ENCODE results near the gene ARHGAP1.

Gene ARHGAP1

DNA sequence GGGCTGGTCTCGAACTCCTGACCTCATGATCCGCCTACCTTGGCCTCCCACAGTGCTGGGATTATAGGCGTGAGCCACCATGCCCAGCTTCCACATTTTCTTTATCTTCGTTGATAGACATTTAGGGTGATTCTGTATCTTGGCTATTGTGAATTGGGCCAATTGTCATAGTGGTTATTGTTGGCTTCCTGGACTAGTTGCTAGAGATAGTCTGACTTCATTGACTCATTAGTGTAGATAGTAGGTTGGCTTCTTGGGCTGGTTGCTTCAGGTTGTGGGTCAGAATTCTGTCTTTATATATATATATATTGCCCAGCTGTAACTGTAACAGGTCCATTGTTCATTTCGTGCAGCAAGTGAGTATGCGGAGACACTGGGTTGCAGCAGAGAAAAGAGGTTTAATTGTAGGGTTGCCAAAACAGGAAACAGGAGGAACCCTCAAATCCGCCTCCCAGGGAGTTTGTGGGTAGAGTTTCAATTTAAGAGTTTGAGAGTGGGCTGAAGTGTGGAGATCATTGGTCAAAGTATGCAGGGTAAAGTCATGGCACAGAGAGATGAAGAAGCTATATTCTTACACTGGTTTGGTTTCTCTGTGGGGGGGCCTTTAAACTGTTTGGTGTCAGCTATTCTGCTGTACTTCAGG lies 61.1 kb downstream of the ARHGAP1 start:
- DNase-seq (ENCODE audit: low read depth), result no peak

DNA sequence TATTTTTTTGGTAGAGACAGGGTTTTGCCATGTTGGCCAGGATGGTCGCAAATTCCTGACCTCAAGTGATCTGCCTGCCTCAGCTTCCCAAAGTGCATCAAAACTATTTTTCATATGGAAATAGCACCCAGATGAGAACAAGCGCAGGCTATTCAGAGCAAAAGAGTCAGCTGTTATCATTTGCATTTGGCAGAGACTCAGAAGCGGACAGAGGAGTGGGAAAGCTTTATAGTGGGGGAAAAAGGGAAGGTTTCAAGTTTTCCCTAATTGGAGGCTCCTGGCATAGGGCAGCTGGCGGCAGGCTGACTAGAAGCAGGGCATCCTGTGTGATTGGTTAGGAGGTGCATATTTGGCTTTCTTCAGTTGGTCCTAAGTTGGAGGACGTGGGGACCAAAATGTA lies 62.9 kb downstream of the ARHGAP1 start:
- no peak for DNase-seq (ENCODE audit: low read depth)

DNA sequence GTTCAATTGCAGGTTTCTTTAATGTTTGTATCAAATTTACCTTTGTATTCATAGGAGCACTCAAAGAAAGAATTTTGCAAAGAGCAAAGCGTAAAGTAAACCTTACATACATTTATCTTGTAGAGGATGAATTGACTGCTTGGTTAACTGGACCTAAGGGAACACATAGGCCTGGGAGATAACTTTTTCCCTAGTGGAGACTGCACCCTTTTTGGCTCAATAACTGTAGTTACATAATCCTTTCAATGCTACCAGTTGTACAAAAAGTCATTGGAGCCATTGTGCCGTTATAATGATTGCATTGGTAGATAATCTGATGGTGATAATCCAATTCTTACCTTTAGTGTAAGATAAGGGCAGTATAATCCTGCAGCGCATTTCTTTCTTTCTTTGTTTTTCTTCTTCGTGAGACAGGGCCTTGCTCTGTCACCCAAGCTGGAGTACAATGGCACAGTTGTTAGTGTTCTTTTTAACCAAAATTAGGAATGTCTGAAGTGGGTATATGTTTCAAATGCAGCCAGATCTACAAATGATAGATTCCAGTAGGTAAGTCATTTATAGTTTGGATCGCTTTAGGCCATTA lies 64.8 kb downstream of the ARHGAP1 start:
- DNase-seq (ENCODE audit: low read depth), result no peak

DNA sequence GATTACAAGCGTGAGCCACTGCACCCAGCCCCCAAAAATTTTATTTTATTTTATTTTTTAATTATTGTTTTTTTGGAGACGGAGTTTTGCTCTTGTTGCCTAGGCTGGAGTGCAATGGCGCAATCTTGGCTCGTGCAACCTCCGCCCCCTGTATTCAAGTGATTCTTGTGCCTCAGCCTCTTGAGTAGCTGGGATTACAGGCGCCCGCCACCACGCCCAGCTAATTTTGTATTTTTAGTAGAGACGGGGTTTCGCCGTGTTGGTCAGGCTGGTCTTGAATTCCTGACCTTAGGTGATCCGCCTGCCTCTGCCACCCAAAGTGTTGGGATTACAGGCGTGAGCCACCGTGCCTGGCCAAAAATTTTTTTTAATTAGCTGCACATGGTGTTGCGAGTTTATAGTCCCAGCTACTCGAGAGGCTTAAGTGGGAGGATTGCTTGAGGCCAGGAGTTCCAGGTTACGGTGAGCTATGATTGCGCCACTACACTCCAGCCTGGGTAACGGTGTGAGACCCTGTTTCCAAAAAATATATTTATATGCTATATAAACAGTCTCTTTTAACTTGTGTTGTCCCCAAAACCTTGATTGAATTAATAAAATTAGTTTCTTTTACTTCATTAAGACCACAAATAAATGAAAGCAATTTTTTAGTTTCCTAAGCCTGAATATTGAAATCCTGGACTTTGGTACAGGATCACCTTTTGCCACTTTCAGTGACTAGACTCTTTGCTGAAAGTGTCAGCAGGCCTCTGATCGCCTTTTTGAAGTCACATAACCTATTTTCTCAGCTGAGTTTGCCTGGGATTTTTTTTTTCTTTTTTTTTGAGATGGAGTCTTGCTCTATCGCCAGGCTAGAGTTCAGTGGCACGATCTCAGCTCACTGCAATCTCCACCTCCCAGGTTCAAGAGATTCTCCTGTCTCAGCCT lies 66.9 kb downstream of the ARHGAP1 start:
- DNase-seq (ENCODE audit: low read depth), result no peak

DNA sequence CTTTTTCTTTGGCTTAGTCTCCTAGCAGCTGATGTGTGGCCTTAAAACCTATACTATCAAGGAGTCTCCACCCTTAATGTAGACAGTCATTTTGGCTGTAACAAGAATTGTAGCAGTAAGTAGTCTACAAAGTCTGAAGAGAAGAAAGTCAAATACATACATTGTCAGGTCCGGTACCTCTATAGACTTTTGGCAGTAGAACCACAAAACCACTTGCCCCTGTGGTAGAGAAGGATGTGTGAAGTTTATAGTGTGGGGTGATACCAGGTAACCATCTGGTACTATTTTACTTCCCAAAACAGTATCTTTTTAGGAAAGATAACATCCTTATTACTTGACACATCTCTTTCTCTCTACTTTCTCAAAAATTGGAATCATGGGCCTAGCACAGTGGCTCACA lies 67.9 kb downstream of the ARHGAP1 start:
- DNase-seq (ENCODE audit: low read depth), result no peak

DNA sequence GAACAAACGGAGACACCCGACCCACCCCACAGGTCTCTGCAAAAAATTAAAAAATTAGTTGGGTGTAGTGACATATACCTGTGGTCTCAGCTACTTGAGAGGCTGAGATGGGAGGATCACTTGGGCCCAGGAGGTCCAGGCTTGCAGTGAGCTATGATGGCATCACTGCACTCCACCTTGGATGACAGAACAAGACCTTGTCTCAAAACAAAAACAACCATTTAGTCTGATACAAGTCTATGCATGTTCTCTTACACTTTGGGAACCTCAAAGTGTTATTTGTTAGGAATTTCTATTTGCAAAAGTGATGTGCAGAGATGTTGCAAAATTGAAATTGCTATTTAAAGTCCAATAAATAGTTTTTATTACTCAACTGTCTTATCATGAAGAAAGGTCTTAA lies 68.7 kb downstream of the ARHGAP1 start:
- DNase-seq (ENCODE audit: low read depth), result no peak

DNA sequence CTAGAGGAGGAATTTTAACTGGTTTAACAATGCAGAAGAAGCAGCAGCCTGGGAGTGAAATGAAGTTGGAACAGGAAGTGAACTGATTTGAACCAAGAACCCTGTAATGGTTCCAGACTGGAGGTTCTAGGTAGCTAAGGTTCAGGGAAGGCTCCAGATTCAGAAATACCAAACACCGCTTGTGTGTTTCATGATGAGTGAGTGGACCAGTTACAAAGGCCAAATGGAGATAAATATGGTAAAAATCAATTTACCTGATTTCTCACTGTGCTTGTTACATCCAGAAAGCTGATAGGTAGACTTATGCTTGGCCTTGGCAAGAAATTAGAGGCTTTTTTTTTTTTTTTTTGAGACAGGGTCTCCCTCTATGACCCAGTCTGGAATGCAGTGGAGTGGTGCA lies 70.2 kb downstream of the ARHGAP1 start:
- no peak for DNase-seq (ENCODE audit: low read depth)

DNA sequence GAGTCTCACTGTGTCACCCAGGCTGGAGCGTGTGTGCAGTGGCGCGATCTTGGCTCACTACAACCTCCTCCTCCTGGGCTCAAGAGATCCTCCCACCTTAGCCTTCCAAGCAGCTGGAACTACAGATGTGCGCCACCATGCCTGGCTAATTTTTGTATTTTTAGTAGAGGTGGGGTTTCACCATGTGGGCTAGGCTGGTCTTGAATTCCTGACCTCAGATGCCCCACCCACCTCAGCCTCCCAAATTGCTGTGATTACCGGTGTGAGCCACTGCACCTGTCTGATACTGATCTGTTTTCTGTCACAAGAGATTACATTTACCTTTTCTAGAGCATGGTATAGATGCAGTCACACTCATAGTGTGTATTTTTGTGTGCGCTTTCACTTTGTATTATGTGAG lies 71.5 kb downstream of the ARHGAP1 start:
- DNase-seq (ENCODE audit: low read depth), result no peak

Measured in stimulated activated CD8-positive, alpha-beta memory T cell treated with anti-CD3 and anti-CD28 coated beads, Interleukin-4, amount 100 ng/mL, for 24 hours (primary cell).